Heart left ventricle (tissue), 16 donors: ENCODE results near the gene FXYD2. TPM values are rescaled to one million over a fixed set of nuclear protein-coding genes. Genes with fewer than 3 reads are reported as not detected.

Source experiments
- ATAC-seq, 4 donors: fragments of 200-7000 bp; cut with Tn5 transposase; one replicate each; pipeline ENCODE4 v1.9.1; 2020 to 2022; ENCODE audit warnings: moderate library complexity in 4 of 4, mild to moderate bottlenecking in 3 of 4, moderate number of reproducible peaks in 1 of 4
- DNase-seq, 5 donors: peaks; one replicate each; pipeline ENCODE4 v3.0.0-alpha.2; 2020
- H3K27ac ChIP-seq, 12 donors: fragments of 200-600 bp; sonication (generic) in 4 of 12; one replicate each; pipeline versions ENCODE4 v1.5.0 to v1.8.0; 2016 to 2022; ENCODE audit warnings: mild to moderate bottlenecking in 2 of 12
- H3K27me3 ChIP-seq, 9 donors: fragments of 200-600 bp; sonication (generic) in 2 of 9; one replicate each; pipeline versions ENCODE4 v1.5.1 to v1.8.0; 2016 to 2022; ENCODE audit warnings: mild to moderate bottlenecking in 3 of 9
- H3K36me3 ChIP-seq, 9 donors: fragments of 200-600 bp; sonication (generic) in 2 of 9; one replicate each; pipeline versions ENCODE4 v1.5.0 to v1.8.0; 2018 to 2022; ENCODE audit warnings: mild to moderate bottlenecking in 2 of 9
- H3K4me1 ChIP-seq, 12 donors: fragments of 200-600 bp; sonication (generic) in 4 of 12; one replicate each; pipeline versions ENCODE4 v1.5.0 to v1.8.0; 2016 to 2022; ENCODE audit warnings: mild to moderate bottlenecking in 3 of 12
- H3K4me3 ChIP-seq, 12 donors: fragments of 200-600 bp; sonication (generic) in 4 of 12; one replicate each; pipeline versions ENCODE4 v1.5.0 to v1.8.0; 2017 to 2022; ENCODE audit warnings: mild to moderate bottlenecking in 9 of 12, moderate library complexity in 4 of 12
- H3K9me3 ChIP-seq, 12 donors: fragments of 200-600 bp; sonication (generic) in 4 of 12; one replicate each; pipeline versions ENCODE4 v1.5.0 to v1.8.0; 2016 to 2022; ENCODE audit warnings: mild to moderate bottlenecking in 1 of 12
- POLR2A ChIP-seq, 2 donors: fragments of 450-650 bp; IDR thresholded peaks; one replicate each; pipeline ENCODE4 v1.6.1; 2017; ENCODE audit warnings: antibody characterized with exemption in 2 of 2, mild to moderate bottlenecking in 2 of 2, moderate library complexity in 2 of 2
- WGBS, 4 donors: extraction: QIAGEN DNeasy Blood & Tissue Kit in 2 of 4; methylation state at CpG; one replicate each; pipeline versions ENCODE4 v1.1.5 to v1.1.7; 2013 to 2018; 5-methylcytosine and 5-hydroxymethylcytosine counted together
- intact Hi-C, 10 donors: fragments of 100-400 bp; cut with DNase I; formaldehyde crosslinking; loops; one replicate each; pipeline versions ENCODE4 v1.11.1 to v1.14.2; 2022
- polyA plus RNA-seq, 2 donors: library from polyadenylated mRNA; stranded (reverse); fragments of 200-250 nt; gene quantifications; one replicate each; pipeline ENCODE4 v1.2.3, GENCODE V29; 2013
- total RNA-seq, 9 donors: library from RNA; depleted of rRNA in 2 of 9; stranded (reverse); fragments of >200 nt in 2 of 9; fragmentation: NEBNext Ultra II Directional in 3 of 9; extraction: Animal tissue kit (Norgen Biotek cat#: 25700) in 3 of 9; gene quantifications; one replicate each; pipeline versions ENCODE4 v1.1.0 to v1.2.4, GENCODE V29; 2016 to 2023
- TF ChIP-seq, protein P1 (sequence below), 12 donors: fragments of 200-600 bp; sonication (generic) in 4 of 12; IDR thresholded peaks; one replicate each; pipeline versions ENCODE4 v1.5.0 to v1.8.0; 2018 to 2022; ENCODE audit warnings: antibody characterized with exemption in 12 of 12, mild to moderate bottlenecking in 5 of 12
- donor health status: ischemic (EF 13 %, LVEDD 7.1; RV severe dilation, severe dysfunction).
- donor health status: healthy with polysubstance abuse.
- donor health status: DM: no; HTN: yes; CAD: no.
- donor health status: DM: no; HTN: no; CAD: no.
- donor health status: ischemic (EF 25% LVEDD 6.9; RV normal size, moderate dysfunction).
- donor health status: ischemic (EF 25% LVEDD 5.7; RV mildly dilated, moderate dysfunction).
- donor health status: healthy.
- donor health status: DM: yes; HTN: yes; CAD: no.
- donor health status: ischemic (EF 35%, LVEDD 5.7; RV mildly dilated, moderate dysfunction).
- donor health status: nonischemic (EF 11% LVEDD 7.7; RV severe dilation, severe dysfunction).
- donor health status: DM: yes; HTN: yes; CAD: no.
- donor health status: PGD.
- donor health status: ischemic (EF 29% LVEDD 5.4; RV normal size, mild dysfunction).
- donor health status: nonischemic (EF 23%, LVEDD 6.1; RV moderate dilation, normal function).

Gene FXYD2
- total and polyA plus RNA-seq, 11 donors, result 0.48 to 2.7 (median 1.8) TPM; not detected in 1

DNA sequence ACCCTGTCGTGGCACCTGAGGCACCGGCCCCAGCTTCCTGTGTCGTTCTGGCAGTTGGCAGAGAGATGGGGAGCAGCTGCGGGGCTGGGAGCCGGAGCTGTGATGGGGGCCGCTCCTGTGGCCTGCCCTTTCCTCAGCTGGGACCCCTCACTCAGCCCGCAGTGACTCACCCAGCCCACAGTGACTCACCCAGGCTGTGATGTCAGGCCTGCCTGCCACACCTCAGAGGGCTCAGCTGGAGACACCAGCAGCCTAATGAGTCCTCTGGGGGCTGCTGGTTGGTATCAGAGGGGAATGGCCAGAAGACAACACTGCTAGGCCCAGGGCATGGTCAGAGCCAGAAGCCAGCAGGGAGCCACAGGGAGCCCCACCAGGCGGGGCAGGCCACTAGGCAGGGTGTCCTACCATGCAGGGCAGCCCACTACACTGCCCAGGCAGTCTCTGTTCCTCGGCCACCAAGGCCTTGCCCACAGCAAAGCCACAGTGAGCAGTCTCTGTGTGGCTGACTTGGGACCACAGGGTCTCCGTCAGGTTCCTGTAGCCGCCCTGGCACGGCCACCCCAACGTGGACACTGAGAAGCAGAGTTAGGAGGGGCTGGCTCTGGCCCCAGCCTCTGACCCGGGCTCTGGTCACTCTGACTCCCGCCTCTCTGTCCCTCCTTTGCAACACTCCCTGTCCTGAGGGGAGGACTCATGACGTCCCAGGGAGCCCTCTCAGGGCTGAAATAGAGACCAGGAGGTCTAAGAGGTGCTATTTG is 4.2 kb upstream of the FXYD2 start:
- Histone ChIP-seq H3K27me3 (no peaks in the 10 kb centered on the region), H3K4me1 (peaks cover 1 to 63% (median 37%) of the 10 kb centered on the region in 12 donors), H3K36me3 (no peaks in the 10 kb centered on the region), H3K9me3 (no peaks in the 10 kb centered on the region), H3K27ac (peak overlapping the region in 7 of 12 donors; percentile 32 to 60 (median 49)), H3K4me3 (no peak overlapping the region)
- no peak for TF ChIP-seq POLR2A (IDR thresholded peaks at IDR 0.05)
- TF ChIP-seq, protein P1, sequence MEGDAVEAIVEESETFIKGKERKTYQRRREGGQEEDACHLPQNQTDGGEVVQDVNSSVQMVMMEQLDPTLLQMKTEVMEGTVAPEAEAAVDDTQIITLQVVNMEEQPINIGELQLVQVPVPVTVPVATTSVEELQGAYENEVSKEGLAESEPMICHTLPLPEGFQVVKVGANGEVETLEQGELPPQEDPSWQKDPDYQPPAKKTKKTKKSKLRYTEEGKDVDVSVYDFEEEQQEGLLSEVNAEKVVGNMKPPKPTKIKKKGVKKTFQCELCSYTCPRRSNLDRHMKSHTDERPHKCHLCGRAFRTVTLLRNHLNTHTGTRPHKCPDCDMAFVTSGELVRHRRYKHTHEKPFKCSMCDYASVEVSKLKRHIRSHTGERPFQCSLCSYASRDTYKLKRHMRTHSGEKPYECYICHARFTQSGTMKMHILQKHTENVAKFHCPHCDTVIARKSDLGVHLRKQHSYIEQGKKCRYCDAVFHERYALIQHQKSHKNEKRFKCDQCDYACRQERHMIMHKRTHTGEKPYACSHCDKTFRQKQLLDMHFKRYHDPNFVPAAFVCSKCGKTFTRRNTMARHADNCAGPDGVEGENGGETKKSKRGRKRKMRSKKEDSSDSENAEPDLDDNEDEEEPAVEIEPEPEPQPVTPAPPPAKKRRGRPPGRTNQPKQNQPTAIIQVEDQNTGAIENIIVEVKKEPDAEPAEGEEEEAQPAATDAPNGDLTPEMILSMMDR (IDR thresholded peaks at IDR 0.05), result no peak
- peak in 3 of 4 donors; percentile 38 to 70 (median 44) for ATAC-seq
- DNase-seq, result peak; percentile 48 to 86 (median 82)
- 57 to 71% (median 63%) methylated on average over 8 to 16 of the region's 16 CpGs for WGBS, 4 donors
- intact Hi-C loops, result no loop called here

DNA sequence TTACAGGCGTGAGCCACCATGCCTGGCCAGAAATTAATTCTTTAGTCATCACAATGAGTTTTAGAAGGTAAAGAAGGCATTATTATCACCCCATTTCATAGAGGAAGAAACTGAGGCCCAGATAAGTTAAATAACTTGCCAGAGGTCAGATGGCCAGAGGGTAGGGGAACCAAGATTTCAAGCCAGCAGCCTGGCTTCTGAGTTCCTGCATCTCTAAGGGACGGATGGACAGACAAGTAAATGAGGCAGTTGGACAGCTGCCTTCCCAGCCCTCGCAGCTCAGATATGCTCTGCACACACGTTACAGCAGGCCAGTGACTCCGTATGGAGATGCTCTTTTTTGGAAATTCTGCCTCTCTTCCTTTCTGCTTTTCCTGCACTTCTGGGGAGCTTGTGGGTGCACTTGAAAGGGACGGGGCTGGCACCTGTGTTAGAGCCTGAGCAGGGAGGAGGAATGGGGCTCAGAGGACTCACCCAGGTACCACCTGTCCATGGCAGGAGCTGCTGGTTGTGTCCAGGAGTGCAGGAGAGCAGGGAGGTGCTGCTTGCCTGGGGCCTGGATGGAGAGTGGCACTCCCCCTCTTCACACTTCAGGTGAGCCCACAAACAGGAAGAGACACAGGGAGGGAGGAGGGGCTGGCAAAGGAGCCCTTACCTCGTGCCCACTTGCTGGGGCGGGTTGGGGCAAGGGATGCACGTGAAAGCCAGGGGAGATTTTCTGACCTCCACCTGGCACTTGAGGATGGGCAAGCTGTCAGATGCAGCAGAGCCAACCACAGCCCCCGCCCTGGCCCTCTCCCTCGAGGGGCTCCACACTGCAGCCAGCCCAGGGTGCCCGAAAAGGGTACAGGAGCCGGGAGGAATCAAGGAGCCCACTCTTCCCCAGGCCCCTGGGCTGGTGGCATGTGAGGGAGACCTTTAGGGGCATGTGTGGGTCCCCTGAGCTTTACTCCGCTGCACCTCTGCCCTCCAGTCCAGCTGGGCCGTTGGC is 3.3 kb upstream of the FXYD2 start:
- 74 to 79% (median 76%) methylated on average over 10 to 15 of the region's 15 CpGs for WGBS, 4 donors
- DNase-seq (peak; percentile 7 to 59 (median 29)), ATAC-seq (no peak)
- Histone ChIP-seq H3K36me3 (no peaks in the 10 kb centered on the region), H3K27ac (peak overlapping the region in 6 of 12 donors; percentile 32 to 57 (median 46)), H3K4me3 (no peak overlapping the region), H3K27me3 (no peaks in the 10 kb centered on the region), H3K9me3 (no peaks in the 10 kb centered on the region), H3K4me1 (peaks cover 2 to 66% (median 40%) of the 10 kb centered on the region in 12 donors)
- intact Hi-C loops, result no loop called here
- TF ChIP-seq, protein P1 (IDR thresholded peaks at IDR 0.05), result no peak
- TF ChIP-seq POLR2A (IDR thresholded peaks at IDR 0.05), result no peak

DNA sequence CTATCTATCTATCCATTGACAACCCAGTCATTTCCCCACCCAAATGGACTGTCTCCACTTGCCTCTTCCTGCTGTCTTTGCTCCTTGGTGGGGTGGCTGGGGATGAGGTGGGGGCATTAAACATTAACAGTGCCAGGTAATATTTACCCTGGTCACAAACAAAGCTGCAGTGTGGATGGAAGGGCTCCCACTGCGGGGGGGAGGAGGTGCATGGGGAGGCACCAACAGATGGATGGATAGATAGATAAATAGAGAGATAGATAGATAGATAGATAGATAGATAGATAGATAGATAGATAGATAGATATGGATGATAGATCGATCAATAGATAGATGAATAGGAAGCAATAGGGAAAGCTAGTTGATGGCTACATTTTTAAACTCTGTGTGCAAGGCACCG is 2.3 kb upstream of the FXYD2 start:
- Histone ChIP-seq H3K36me3 (no peaks in the 10 kb centered on the region), H3K27me3 (no peaks in the 10 kb centered on the region), H3K27ac (no peak overlapping the region), H3K4me3 (no peak overlapping the region), H3K4me1 (peaks cover 2 to 75% (median 45%) of the 10 kb centered on the region in 12 donors), H3K9me3 (no peaks in the 10 kb centered on the region)
- DNase-seq (peak in 2 of 5 donors; percentile 9 to 31), ATAC-seq (no peak)
- WGBS, 4 donors, result 87 to 96% (median 90%) methylated on average over 3 of the region's 3 CpGs
- TF ChIP-seq, protein P1 (IDR thresholded peaks at IDR 0.05), result no peak
- TF ChIP-seq POLR2A (IDR thresholded peaks at IDR 0.05), result no peak
- intact Hi-C loops, result no loop called here

DNA sequence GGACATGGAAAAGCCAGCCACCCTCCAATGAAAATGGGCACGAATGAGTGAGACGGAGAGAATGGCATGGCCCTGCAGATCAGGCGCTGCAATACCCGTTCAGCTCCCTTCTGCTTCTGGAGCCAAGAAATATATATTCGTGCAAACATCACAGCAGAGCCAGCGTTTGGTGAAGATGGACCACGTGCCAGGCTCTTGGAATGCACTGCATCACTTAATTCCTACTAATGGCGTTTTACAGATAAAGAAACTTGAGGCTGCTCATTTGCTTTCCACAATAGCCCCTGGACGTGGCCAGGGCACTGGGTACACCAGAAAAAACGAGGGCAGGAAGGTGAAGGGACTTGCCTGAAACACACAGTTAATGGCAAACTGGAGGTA is 1.6 kb upstream of the FXYD2 start:
- no peak for ATAC-seq
- Histone ChIP-seq H3K36me3 (no peaks in the 10 kb centered on the region), H3K27ac (no peak overlapping the region), H3K4me1 (peaks cover 2 to 73% (median 42%) of the 10 kb centered on the region in 12 donors), H3K9me3 (no peaks in the 10 kb centered on the region), H3K4me3 (no peak overlapping the region), H3K27me3 (no peaks in the 10 kb centered on the region)
- TF ChIP-seq, protein P1 (IDR thresholded peaks at IDR 0.05), result no peak
- TF ChIP-seq POLR2A (IDR thresholded peaks at IDR 0.05), result no peak
- 65 to 78% (median 73%) methylated on average over 10 of the region's 10 CpGs for WGBS, 4 donors
- intact Hi-C loops, result no loop called here
- peak in 1 of 5 donors; percentile 22 for DNase-seq
